ENCODE measurements around the gene RNLS.

DNA sequence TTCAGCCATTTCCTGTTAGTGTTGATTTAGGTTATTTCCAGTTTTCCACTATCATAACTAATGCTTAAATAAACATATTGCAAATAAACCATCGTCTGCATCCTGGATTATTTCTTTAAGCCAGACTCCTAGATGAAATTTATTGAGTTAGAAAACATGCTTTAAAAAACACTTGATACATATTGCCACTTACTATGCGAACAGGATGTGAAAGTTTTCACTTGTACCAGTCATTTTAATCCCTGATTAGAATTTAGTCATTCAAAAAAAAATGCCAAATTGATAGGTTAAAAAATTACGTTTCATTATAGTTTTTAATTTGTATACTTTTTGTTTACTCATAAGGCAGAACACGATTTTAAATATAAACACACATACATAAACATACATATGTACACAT lies 309.6 kb downstream of the RNLS start:
- TF ChIP-seq POLR2AphosphoS5 (IDR thresholded peaks at IDR 0.05; ENCODE audit: low read depth, low read length) (no peak), POLR2A (IDR thresholded peaks at IDR 0.05; ENCODE audit: low read depth, low read length) (no peak), TAF1 (IDR thresholded peaks at IDR 0.05; ENCODE audit: borderline replicate concordance, low read depth, low read length) (no peak)
